CD1c-positive myeloid dendritic cell (primary cell): ENCODE results near the gene ATOH7.
"Not testable (repeated sequence)": the region's sequence is repeated elsewhere in the genome, so short reads cannot be mapped to it uniquely, and the experiment has no call there.

Experiments used
- DNase-seq: peaks from one replicate; pipeline ENCODE4 v3.0.0-alpha.2; 2016; ENCODE audit errors: extremely low spot score

ATOH7 gene

GRCh38 chr10:68237173-68237572 is 5.3 kb upstream of the ATOH7 start:
- DNase-seq = no peak

- DNase-seq = no peak
Observed at GRCh38 chr10:68235581-68235980, 3.7 kb upstream of the ATOH7 start.

DNA sequence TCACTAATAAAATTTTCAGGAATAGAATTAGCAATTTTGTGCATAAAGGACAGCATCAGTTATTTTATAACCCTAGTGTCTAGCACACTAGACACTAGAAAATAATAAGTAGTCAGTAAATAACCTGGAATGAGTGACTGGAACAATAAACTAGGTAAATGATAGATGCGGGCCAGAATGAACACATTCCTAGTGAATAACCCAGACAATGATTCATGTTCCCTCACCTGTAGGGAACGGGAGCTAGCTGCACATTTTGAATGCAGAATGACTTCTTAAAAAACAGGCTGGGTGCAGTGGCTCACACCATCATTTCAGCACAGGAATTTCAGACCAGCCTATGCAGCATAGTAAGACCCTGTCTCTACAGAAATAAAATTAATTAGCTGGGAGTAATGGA is 3.2 kb upstream of the ATOH7 start:
- no peak for DNase-seq

DNA sequence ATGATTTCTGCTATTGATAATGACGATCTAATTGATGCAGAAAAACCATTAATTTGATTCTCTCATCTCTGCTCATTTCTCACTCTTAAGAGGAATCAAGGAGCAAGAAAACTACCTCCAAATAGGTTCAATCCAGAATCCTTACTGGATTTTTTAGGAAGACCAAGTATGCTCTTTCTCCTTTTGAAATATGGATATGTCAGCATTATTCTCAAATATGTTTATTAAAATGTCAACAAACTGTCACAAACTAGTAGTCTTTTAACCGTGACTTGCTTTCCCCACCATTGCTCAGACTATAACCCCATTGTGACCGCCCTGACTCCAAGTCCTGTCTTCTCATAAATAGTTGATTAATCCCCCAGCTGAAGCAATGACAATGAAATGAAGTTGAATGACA is 1.1 kb upstream of the ATOH7 start:
- DNase-seq = no peak

DNA sequence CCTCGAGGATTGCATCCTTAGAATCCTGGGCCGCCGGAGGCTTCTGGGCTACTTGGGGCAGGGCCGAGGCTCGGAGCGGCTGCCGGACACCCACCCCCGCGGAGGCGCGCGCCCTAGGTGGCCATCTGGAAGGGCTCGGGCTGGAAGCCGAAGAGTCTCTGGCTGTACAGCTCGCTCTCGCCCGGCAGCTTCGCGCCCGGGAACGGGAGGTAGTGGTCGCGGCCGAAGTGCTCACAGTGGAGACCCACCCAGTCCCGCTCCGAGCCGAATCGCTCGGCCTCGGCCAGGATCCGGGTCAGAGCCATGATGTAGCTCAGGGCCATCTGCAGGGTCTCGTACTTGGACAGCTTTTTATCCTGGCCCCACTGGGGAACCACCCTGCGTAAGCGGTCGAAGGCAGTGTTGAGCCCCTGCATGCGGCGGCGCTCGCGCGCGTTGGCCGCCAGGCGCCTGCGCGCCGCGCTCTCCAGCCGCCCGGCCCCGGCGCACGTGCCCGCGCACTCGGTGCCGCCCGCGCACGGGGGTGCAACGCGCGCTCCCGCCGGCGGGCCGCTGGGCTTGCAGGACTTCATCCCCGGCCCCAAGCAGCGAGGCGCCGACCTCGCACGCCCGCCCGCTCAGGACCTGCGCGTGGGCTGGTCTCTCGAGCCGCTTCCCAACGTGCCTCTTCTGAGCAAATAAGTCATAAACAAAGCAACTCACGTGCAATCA is 652 bp downstream of the ATOH7 start:
- peak; percentile 62 for DNase-seq

DNA sequence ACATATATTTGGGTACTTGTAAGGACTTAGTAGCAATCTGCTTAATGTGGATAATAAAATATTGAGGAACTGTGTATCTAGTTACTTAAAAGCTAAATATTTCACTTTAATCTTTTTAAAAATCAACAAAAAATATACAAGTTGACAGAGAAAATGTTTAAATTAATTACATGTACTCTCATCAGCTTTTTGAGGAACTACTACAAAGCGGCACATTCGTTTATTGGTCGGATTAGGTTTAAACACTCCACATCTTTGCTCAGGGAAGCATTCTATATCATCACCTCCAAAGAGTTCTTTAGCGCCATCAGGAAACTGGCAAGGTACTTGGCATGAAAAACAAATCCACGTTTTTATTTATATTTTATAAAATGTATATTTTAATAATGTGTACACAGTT is 1.6 kb downstream of the ATOH7 start:
- DNase-seq = no peak

GRCh38 chr10:68224810-68225209 is 7.1 kb downstream of the ATOH7 start:
- no peak for DNase-seq

DNA sequence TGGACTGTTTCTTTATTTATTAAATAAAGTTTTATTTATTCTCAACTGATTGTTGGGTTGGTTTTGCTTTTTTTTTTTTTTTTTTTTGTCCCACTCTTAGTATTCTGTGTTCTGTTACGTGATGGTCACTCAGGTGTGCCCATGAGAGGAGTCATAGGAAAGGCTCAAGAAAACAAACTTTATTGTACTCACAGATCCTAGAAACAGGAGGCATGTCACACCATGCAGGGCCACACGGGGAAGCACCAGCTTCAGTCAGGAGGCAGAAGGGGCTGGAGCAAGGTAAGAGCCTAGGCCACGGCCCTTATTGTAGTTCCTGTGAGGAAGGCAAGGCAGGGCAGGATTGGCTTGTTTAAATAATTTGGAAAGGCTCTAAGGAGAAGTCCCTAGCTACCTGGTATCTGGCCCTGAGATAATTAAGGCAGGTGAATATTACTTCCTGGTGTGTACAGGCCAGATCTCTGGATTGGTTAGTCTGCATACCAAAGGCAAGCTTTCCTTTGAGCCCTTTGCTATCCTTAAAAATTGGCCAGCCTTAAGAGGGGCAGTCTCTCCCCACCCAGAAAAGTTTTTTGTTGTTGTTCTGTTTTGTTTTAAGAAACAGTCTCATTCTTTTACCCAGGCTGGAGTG is 8.3 kb downstream of the ATOH7 start:
- DNase-seq = no peak

GRCh38 chr10:68222391-68222790 is 9.5 kb downstream of the ATOH7 start:
- no peak for DNase-seq

DNA sequence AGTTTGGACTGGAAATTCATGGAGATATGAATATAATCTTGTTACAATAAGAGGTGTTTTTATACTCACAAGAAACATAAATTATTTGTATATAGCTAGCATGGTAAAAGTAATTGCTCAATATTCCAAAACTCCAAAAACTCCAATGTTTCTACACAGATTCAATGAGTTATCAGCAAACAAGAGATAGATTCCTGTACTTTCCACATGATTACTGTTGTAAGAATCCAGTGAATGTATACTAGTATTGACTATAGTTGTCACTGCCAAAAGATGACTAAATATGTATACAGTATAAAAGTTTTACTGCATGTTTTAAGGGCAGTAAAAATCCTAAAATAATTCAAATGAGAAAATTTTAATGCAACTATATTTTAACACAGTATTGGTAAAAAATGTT is 10.7 kb downstream of the ATOH7 start:
- DNase-seq = no peak

DNA sequence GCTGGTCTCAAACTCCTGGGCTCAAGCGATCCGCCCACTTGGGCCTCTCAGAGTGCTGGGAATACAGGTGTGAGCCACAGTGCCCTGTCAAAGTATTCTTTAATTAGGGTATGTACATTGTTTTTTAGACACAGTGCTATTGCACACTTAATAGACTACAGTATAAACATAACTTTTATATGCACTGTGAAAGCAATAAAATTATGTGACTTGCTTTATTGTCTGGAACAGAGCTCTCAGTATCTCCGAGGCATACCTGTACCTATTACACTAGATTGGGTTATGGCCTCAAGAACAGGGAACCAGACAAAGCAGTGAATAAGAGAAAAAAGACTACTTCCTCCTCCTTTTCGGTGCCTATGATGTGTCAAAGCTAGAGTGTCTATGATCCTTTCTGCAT is 13.1 kb downstream of the ATOH7 start:
- no peak for DNase-seq

- peak; percentile 50 for DNase-seq
Observed at GRCh38 chr10:68212721-68213352, 19.1 kb downstream of the ATOH7 start.

- DNase-seq = no peak
Observed at GRCh38 chr10:68211669-68212068, 20.2 kb downstream of the ATOH7 start.

- no peak for DNase-seq
Observed at GRCh38 chr10:68208424-68209042, 23.4 kb downstream of the ATOH7 start.

- peak; percentile 61 for DNase-seq
Observed at GRCh38 chr10:68202960-68203353, 29.0 kb downstream of the ATOH7 start.

- DNase-seq = no peak
Observed at GRCh38 chr10:68196701-68197100, 35.2 kb downstream of the ATOH7 start.

DNA sequence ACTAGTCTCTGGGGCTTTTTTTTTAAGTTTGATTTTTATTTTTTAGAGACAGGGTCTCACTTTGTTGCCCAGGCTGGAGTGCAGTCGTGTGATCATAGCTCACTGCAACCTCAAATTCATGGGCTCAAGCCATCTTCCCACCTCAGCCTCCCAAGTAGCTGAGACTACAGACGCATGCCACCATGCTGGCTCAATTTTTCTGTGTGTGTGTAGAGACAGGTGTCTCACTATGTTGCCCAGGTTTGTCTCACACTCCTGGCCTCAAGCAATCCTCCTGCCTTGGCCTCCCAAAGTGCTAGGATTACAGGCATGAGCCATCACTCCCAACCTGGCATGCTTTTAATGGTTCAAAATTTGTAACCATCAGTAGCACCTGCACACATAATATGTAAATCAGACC is 36.1 kb downstream of the ATOH7 start:
- not testable (repeated sequence) for DNase-seq

DNA sequence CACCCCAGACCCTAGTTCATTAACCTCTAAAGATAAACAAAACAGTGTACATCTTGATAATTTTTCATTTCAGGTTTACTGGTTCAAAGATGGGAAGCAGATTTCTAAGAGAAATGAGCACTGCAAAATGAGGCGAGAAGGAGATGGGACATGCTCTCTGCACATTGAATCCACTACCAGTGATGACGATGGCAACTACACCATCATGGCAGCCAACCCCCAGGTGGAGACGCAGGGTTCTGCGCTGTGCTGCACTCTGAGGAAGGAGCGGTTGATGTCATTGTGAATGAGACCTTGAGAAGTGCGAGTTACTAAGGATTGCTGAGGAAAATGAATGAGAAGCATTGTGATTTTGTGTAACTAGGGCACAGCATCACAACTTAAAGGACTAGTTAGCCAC is 37.6 kb downstream of the ATOH7 start:
- DNase-seq = no peak

- DNase-seq = no peak
Observed at GRCh38 chr10:68192113-68192512, 39.8 kb downstream of the ATOH7 start.

DNA sequence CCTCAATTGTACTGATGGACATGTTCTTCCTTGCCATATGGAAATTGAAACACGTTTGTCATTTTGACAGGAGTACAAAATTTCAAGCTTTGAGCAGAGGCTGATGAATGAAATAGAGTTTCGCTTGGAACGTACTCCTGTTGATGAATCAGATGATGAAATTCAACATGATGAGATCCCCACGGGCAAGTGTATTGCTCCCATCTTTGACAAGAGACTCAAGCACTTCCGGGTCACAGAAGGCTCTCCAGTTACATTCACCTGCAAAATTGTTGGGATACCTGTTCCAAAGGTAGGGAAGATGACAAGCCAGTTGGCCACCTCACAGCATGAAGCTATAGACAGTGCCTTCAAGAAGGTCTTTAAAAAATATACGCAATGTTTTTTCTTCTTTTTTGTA is 43.1 kb downstream of the ATOH7 start:
- no peak for DNase-seq

DNA sequence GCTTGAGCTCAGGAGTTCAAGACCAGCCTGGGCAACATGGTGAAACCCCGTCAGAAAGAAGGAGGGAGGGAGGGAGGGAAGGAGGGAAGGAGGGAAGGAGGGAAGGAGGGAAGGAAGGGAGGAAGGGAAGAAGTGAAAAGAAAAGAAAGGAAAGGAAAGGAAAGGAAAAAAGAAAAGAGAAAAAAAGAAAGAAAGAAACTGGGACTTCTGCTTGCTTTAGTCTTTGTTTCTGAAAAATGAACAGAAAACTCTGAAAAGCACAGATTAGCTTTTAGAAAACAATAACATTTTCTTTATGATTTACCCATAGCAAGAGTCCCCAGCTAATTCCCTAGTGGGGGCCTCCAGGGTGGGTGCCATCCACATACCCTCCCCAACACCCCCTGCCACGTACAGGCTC is 46.8 kb downstream of the ATOH7 start:
- no peak for DNase-seq

GRCh38 chr10:68184546-68184945 is 47.4 kb downstream of the ATOH7 start:
- DNase-seq = no peak
